RWPE1 (cell line): ENCODE results near the gene B3GAT1.

Experiments
- CTCF ChIA-PET: fragments of 350-600 bp; sonication (Branson Sonifier 250); formaldehyde crosslinking; extraction: SDS; loops from one replicate; lab custom pipeline; 2021; lab: Yijun Ruan, JAX
- POLR2A ChIA-PET: fragments of 400-600 bp; formaldehyde crosslinking; extraction: SDS; loops from one replicate; lab custom pipeline; 2020; ENCODE audit warnings: antibody characterized with exemption; ENCODE audit not compliant: low non-redundant PET; lab: Yijun Ruan, JAX
- DNase-seq: peaks from one replicate; pipeline ENCODE4 v3.0.0; 2012; ENCODE audit warnings: low spot score
- H3K27ac ChIP-seq: fragments of 450-650 bp; 2 replicates; pipeline ENCODE4 v1.5.1; 2017
- CTCF ChIP-seq: fragments of 450-650 bp; conservative IDR thresholded peaks from 2 replicates; pipeline ENCODE4 v1.5.1; 2017; ENCODE audit warnings: low read depth, mild to moderate bottlenecking

Gene B3GAT1

GRCh38 chr11:134413043-134413825 lies 1.2 kb upstream of the B3GAT1 start:
- no peak for TF ChIP-seq CTCF
- no peak overlapping the region for H3K27ac ChIP-seq
- no peak for DNase-seq
- ChIA-PET CTCF (no interaction called here), POLR2A (no interaction called here)

- TF ChIP-seq CTCF: no peak
- DNase-seq: no peak
- no peak overlapping the region for H3K27ac ChIP-seq
- CTCF ChIA-PET: no interaction called here
- POLR2A ChIA-PET: no interaction called here
These were observed 1.3 kb downstream of the B3GAT1 start for GRCh38 chr11:134410766-134411165.

- TF ChIP-seq CTCF: no peak
- POLR2A ChIA-PET: no interaction called here
These were observed 2.3 kb downstream of the B3GAT1 start for GRCh38 chr11:134409552-134410429.

GRCh38 chr11:134407923-134408322 lies 4.1 kb downstream of the B3GAT1 start:
- ChIA-PET POLR2A (no interaction called here), CTCF (interaction anchor here (0.7 kb wide), 1 partner anchor 455 kb away, joined by 3 read pairs; no protein-coding TSS in a partner anchor)
- TF ChIP-seq CTCF: no peak
- no peak for DNase-seq
- H3K27ac ChIP-seq: no peak overlapping the region

More at GRCh38 chr11:134409552-134410429, 2.3 kb downstream of the B3GAT1 start:
- CTCF ChIA-PET: no interaction called here
- no peak for DNase-seq
- no peak overlapping the region for H3K27ac ChIP-seq

GRCh38 chr11:134407321-134407828 lies 4.7 kb downstream of the B3GAT1 start:
- DNase-seq: no peak
- H3K27ac ChIP-seq: no peak overlapping the region
- TF ChIP-seq CTCF: no peak
- ChIA-PET CTCF (interaction anchor here (0.7 kb wide), 1 partner anchor 455 kb away, joined by 3 read pairs; no protein-coding TSS in a partner anchor), POLR2A (no interaction called here)
